ENCODE measurements around the gene CCNY. TPM values are rescaled to one million over a fixed set of nuclear protein-coding genes. Genes with fewer than 3 reads are reported as not detected.

CCNY gene
- total RNA-seq, 1 donor from 2014 or later: 81.1 TPM

- no peak overlapping the region for H3K27ac ChIP-seq (replicated peaks)
- no peak for DNase-seq
- intact Hi-C loops (cut with micrococcal nuclease): no loop called here
- TF ChIP-seq CTCF (IDR thresholded peaks at IDR 0.05; ENCODE audit: borderline replicate concordance): no peak
- peaks cover 31% of the 10 kb centered on the region for H3K36me3 ChIP-seq
- H3K4me1 ChIP-seq: peaks cover 9% of the 10 kb centered on the region
- no peak overlapping the region for H3K4me3 ChIP-seq
- H3K27me3 ChIP-seq (ENCODE audit: low read depth): no peaks in the 10 kb centered on the region
- no peaks in the 10 kb centered on the region for H3K9me3 ChIP-seq (replicated peaks)
These were observed 204.2 kb downstream of the CCNY start for GRCh38 chr10:35540296-35541164.

GRCh38 chr10:35541720-35542119 lies 205.4 kb downstream of the CCNY start:
- H3K27ac ChIP-seq (replicated peaks): no peak overlapping the region
- H3K4me1 ChIP-seq: peaks cover 17% of the 10 kb centered on the region
- peaks cover 19% of the 10 kb centered on the region for H3K36me3 ChIP-seq
- intact Hi-C loops (cut with micrococcal nuclease): no loop called here
- H3K4me3 ChIP-seq: no peak overlapping the region
- H3K27me3 ChIP-seq (ENCODE audit: low read depth): no peaks in the 10 kb centered on the region
- TF ChIP-seq CTCF (IDR thresholded peaks at IDR 0.05; ENCODE audit: borderline replicate concordance): no peak
- H3K9me3 ChIP-seq (replicated peaks): no peaks in the 10 kb centered on the region
- DNase-seq: no peak

GRCh38 chr10:35542303-35542702 lies 206.0 kb downstream of the CCNY start:
- Histone ChIP-seq H3K27me3 (ENCODE audit: low read depth) (no peaks in the 10 kb centered on the region), H3K4me1 (peaks cover 22% of the 10 kb centered on the region), H3K36me3 (peaks cover 15% of the 10 kb centered on the region), H3K27ac (replicated peaks) (no peak overlapping the region), H3K9me3 (replicated peaks) (no peaks in the 10 kb centered on the region), H3K4me3 (no peak overlapping the region)
- intact Hi-C loops (cut with micrococcal nuclease): no loop called here
- DNase-seq: no peak
- no peak for TF ChIP-seq CTCF (IDR thresholded peaks at IDR 0.05; ENCODE audit: borderline replicate concordance)

GRCh38 chr10:35545079-35545657 lies 208.9 kb downstream of the CCNY start:
- Histone ChIP-seq H3K36me3 (peaks cover 18% of the 10 kb centered on the region), H3K4me1 (peaks cover 25% of the 10 kb centered on the region), H3K27ac (replicated peaks) (no peak overlapping the region), H3K27me3 (ENCODE audit: low read depth) (no peaks in the 10 kb centered on the region), H3K9me3 (replicated peaks) (no peaks in the 10 kb centered on the region), H3K4me3 (no peak overlapping the region)
- intact Hi-C loops (cut with micrococcal nuclease): no loop called here
- TF ChIP-seq CTCF (IDR thresholded peaks at IDR 0.05; ENCODE audit: borderline replicate concordance): no peak
- no peak for DNase-seq

GRCh38 chr10:35545878-35546590 lies 209.7 kb downstream of the CCNY start:
- Histone ChIP-seq H3K9me3 (replicated peaks) (no peaks in the 10 kb centered on the region), H3K27me3 (ENCODE audit: low read depth) (no peaks in the 10 kb centered on the region), H3K4me1 (peaks cover 25% of the 10 kb centered on the region), H3K4me3 (no peak overlapping the region), H3K36me3 (peaks cover 18% of the 10 kb centered on the region), H3K27ac (replicated peaks) (no peak overlapping the region)
- TF ChIP-seq CTCF (IDR thresholded peaks at IDR 0.05; ENCODE audit: borderline replicate concordance): no peak
- intact Hi-C loops (cut with micrococcal nuclease): no loop called here
- DNase-seq: no peak

Measured in left ventricle myocardium inferior (tissue), 1 donor.